Stimulated activated CD8-positive, alpha-beta memory T cell treated with anti-CD3 and anti-CD28 coated beads, Interleukin-4, amount 100 ng/mL, for 24 hours (primary cell): ENCODE results near the gene GBE1.

Source experiments
- DNase-seq: peaks from one replicate; pipeline ENCODE4 v3.0.0-alpha.2; 2020; ENCODE audit warnings: low read depth

Gene GBE1

DNA sequence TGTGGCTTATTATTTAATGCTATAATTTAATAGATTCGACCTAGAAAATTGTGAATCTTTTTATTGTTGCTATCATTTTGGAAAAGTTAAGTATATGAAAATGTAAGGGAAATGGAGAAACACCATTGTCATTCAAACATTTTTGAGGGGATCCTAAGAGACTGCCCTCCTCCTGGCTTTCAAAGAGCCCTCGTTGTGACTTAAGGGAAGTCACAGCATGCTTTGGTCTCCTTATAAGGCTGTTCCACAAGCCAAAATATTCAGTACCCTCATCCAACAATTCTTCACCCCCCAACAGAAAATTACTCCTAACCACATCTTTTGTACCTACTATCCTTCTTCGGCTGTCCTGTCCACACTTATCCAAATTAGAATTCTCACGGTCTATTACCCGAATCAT, 140.2 kb downstream of the GBE1 start:
- no peak for DNase-seq

- DNase-seq, result no peak
Observed at GRCh38 chr3:81620849-81621248, 140.6 kb downstream of the GBE1 start.

DNA sequence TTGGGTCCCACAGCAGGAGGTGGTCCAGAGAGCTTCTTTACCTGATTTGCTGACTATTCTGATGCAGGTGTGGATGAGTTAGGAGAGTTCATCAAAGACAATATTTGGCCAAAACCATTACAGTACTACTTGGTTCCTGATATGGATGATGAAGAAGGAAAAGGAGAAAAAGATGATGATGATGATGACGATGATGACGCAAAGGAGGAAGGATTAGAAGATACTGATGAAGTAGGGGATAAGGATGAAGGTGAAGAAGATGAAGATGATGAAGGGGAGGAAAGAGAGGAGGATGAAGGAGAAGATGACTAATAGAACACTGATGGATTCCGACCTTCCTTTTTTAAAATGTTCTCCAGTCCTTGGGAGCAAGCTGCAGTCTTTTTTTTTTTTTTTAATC, 148.7 kb downstream of the GBE1 start:
- no peak for DNase-seq

DNA sequence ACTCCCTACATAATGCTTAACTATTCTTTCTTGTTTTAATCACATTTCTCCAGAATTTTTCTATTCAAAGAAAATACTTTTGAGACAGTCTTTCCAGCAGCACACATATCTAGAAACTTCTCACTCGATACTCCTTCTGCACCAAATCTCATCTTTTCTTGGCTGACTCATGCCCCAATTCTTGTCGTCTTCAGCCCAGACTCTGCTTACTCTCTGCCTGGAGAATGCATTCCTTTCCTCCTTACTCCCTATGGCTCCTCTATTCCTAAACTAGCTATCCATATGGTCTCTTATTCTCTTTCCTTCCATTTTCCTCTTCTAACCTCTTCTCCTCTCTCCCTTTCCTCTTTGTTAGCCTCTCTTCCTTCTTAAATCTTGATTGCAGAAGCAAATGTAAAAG, 158.7 kb downstream of the GBE1 start:
- no peak for DNase-seq

DNA sequence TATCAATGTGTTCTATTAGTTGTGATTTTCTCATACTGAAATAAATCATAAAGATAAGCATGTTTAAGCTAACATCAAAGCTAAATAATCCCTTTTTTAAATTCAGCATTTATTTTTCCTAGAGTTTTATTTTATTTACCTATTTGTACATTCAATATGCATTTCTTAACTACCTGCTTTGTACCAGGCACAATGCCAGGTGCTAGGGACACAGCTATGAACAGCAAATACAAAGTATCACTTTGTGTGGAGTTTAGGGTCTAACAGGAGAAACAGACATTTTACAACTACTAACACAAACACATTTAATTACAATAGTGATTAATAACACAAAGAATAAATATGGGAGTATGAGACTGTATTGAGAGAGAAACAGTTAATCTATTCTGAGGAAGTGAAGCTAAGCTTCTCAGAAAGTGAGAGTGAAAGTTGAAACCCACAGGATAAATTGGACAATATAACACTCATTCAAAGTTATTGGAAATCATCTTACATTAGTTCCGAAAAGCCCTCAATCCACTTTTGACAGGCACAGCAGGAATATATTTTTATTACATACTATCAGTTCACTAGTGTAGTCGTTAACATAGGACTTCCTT, 159.6 kb downstream of the GBE1 start:
- DNase-seq, result no peak

DNA sequence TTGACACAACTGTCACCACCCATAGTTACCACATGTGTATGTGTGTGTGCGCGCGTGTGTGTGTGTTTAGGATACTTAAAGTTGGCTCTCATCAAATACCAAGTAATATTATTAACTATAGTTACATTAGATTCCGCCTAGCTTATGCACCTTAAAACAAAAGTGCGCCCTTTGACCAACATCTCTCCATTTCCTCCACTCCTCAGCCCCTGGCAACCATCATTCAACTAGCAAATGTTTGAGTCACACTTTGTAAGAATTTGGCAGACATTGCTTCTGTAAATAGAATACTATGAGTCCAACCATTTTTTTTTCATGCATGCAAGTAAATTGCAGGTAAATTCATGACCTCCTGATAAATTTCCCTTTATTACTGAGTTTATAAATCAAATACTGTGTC, 169.3 kb downstream of the GBE1 start:
- DNase-seq, result no peak

DNA sequence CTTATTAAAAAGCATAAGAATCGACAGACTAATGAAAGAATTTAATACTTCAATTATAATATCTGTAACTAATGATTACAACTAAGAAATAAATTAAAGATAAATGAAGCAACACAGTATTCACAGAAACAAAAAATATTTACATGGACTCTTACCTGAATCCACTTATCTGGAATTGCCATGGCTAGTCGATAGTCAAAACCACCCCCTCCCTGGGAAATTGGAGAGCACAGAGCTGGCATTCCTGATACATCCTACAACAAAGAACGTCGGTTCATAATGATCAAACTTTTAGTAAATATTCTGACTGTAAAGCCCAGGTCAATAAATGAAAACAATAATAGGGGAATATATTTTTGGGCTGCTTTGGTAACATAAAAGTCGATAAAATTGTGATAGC, 175.5 kb downstream of the GBE1 start:
- DNase-seq, result no peak

- no peak for DNase-seq
Observed at GRCh38 chr3:81585056-81585455, 176.4 kb downstream of the GBE1 start.

DNA sequence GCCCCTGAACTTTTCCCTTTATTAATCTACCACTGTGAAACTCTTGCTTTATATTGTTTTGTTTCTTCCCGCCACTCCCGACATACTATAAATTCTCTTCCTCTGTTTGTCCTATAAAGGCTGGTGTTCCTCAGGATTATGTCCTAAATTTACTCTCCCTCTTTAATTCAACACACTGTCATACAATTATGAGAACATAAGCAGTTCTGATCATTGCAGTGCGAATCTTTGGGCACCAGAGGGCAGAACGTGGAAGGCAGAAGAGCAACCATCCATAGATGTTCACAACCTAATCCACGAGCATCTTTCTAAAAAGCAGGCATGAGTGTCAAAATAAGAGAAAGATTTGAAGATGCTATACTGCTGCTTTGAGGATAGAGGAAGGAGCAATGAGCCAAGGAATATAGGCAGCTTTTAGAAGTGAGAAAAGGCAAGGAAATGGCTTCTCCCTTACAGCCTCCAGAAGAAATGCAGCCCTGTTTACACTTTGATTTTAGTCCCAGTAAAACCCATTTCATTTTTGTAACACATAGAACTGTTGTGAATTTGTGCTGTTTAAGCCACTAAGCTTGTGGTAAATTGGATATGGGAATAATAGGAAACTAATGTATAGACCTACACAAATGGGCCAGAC, 179.4 kb downstream of the GBE1 start:
- no peak for DNase-seq

GRCh38 chr3:81580355-81580754, 181.1 kb downstream of the GBE1 start:
- no peak for DNase-seq

DNA sequence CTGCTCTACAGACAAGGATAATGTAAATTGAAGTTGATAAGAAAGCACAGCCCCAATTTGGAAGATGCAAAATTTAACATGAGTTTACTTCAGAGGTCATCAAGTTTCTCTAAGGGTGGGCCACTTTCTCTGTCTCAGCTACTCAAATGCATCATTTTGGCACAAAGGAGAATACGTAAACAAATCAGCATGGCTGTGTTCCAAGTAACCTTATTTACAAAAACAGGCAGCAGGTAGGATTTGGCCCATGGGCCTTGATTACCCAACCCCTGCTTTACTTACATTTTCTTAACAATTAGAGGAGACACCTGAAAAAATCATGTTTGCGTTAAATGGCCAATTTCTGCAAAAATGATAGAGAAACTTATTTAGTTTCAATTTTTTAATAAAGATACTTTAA, 181.7 kb downstream of the GBE1 start:
- no peak for DNase-seq

DNA sequence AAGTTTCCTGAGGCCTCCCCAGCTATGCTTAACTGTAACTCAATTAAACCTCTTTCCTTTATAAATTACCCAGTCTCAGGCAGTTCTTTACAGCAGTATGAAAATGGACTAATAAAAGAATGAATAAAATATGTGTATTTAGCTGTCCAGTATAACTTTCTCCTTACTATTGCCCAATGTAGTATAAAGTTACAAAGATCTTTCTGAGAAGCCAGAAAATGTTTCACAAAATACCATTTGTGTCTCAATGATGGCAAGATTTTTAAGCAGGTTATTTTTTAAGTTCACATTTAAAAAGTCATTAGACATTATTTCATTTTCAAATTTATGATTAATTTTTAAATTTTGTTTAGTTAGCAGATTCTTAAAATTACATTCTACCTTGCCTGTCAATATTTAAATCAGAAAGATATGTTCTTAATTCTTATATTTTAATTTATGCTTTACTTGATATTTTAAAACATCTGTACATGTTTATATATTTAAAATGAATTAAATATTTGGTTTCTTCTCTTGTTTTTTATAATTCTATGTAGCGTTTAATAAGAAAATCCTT, 189.2 kb downstream of the GBE1 start:
- DNase-seq, result no peak

GRCh38 chr3:81568378-81568777, 193.1 kb downstream of the GBE1 start:
- no peak for DNase-seq

DNA sequence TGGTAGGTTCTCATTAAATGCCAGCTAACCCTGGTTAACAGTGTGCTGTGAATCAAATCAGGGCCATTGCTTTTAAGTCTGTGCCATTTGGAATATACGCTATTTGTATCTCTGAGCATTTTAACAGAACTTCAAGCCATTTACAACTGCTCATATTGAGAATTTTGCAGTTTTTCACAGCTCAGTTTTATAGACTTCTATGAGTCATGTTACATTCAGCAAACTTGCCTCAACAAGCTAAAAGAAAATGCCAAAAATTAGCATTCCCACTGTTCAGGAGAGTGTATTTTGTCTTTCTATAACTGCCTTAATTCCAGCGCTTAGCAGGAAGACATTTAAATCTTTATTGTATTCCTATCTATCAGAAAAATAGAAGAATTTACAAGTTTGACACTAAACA, 196.4 kb downstream of the GBE1 start:
- DNase-seq, result no peak

- no peak for DNase-seq
Observed at GRCh38 chr3:81558106-81558505, 203.3 kb downstream of the GBE1 start.

GRCh38 chr3:81554801-81555200, 206.6 kb downstream of the GBE1 start:
- no peak for DNase-seq

DNA sequence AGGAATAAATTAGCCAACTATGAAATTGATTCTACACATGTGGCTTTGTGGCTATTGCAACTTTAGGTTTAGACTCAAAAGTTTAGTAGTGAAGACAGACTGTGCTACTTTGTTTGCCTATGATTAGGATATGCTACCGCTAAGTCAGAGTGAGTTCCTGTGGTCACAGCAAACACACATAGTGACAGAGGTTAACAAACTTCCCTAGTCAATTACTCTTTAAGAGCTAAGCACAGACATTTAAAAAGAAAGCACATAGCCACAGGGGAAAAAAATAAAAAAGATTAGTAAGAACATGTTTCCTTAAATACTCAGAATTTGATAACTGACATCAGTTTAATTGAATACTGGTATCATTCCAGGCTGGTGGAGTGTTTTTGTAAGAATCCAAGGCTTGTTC, 207.1 kb downstream of the GBE1 start:
- no peak for DNase-seq

DNA sequence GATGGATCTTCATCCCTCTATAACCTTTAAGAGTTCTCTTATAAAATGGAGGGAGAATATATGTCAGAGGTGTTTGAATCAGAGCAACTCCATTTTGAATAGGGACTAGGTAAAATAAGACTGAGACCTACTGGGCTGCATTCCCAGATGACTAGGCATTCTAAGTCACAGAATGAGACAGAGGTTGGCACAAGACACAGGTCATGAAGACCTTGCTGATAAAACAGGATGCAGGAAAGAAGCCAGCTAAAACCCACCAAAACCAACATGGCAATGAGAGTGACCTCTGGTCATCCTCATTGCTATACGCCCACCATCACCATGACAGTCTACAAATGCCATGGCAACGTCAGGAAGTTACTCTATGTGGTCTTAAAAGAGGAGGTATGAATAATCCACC, 211.0 kb downstream of the GBE1 start:
- DNase-seq, result no peak

GRCh38 chr3:81549831-81550230, 211.6 kb downstream of the GBE1 start:
- no peak for DNase-seq

GRCh38 chr3:81549388-81549787, 212.1 kb downstream of the GBE1 start:
- no peak for DNase-seq

DNA sequence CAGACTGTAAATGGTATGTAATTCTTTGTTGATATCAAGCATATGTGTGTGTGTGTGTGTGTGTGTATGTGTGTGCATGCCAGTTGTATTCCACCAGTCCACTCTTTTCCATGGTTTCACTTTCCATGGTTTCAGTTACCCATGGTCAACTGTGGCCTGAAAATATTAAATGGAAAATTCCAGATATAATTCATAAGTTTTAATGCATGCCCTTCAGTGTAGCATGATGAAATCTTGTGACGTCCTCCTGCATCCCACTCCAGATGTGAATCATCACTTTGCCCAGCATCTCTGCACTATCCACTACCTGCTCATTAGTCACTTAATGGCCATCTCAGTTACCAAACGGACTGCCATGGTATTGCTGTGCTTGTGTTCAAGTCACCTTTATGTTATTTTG, 215.9 kb downstream of the GBE1 start:
- no peak for DNase-seq

DNA sequence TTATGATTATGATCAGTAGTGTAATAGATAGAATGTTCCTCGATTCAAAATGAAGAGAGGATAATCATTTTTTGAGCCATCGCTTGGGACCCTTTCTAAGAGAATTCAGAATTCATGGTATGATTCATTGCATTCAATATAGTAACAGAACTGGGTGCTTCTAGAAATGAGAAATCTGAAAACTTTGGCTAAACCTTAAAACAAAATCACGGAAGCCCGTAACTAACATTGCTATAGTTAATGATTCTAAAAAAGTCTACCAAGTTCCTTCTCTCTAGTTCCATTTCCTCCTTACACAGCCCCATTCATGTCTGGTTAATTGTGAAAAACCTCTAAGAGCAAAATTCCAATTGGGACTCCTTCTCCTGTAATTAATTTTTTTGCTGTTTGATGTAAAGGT, 217.1 kb downstream of the GBE1 start:
- DNase-seq, result no peak

DNA sequence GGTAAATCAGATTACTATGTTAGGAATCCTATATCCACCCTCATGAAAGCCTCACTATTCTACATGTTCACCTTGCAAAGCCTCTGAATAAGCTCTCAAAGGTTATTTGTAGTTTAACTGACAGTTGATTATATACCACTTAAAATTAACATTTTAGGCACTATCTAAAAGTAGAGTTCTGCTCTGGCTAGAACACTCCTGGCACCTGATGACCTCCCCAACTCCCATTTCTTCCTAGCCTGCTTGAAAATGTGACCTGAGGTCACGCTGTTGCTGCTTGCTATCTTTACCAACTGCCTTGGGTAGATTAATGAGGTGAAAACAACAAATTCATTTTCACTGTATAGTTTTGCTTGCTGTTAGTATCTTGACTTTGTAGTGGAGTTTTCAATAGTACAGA, 220.7 kb downstream of the GBE1 start:
- DNase-seq, result no peak

DNA sequence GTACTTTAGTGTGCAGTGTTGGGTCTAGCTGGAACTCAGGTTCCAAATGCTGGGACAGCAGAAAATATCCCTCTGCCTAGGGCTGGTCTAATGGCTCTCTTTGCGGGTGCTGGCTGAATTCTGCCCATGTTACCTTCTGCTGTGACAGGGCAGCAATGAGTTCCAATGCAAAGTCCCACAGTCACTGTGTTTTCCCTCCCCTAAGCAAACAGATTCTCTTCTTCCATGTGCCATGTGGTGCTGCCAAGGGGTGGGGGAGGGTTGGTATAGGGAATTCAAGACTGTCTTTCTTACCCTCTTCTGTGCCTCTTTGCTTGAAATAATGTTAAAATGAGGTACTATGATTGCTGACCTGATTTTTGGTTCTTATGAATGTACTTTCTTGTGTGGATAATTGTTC, 229.6 kb downstream of the GBE1 start:
- DNase-seq, result no peak
